Fibroblast of villous mesenchyme (primary cell): Measurements from ENCODE around the gene NELL1. TPM values are rescaled to one million over a fixed set of nuclear protein-coding genes. Genes with fewer than 3 reads are reported as not detected.

Experiments
- DNase-seq: peaks from one replicate; pipeline ENCODE4 v3.0.0-alpha.2; 2010; ENCODE audit warnings: low read depth
- H3K4me3 ChIP-seq: 2 replicates; pipeline ENCODE4 v1.5.1; 2011; ENCODE audit warnings: low read depth, mild to moderate bottlenecking, low read length
- total RNA-seq: library from RNA; depleted of rRNA; stranded (reverse); fragments of >200 nt; gene quantifications from 2 replicates; pipeline ENCODE4 v1.2.3, GENCODE V29; 2012
- TF ChIP-seq, protein P1 (sequence below): IDR thresholded peaks from 2 replicates; pipeline ENCODE4 v1.5.1; 2012; ENCODE audit warnings: low read depth, mild to moderate bottlenecking, low read length; ENCODE audit not compliant: insufficient read depth

NELL1 gene
- total RNA-seq, 1 donor, result not detected

DNA sequence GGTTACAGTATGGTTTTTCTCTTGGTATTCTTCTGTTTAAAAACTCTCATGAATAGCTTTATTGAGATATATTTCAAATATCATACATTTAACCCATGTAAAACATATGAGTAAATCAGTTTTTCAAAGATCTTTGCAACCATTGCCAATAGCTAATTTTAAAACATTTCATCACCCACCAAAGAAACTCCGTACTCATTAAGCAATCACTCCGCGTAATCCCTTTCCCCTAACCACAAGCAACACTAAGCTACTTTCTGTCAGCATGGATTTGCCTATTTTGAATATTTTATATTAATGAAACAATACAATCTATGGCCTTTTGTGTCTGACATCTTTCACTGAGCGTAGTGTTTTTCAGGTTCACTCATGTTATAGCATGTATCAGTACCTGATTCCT lies 825.6 kb downstream of the NELL1 start:
- no peak for DNase-seq
- TF ChIP-seq, protein P1, sequence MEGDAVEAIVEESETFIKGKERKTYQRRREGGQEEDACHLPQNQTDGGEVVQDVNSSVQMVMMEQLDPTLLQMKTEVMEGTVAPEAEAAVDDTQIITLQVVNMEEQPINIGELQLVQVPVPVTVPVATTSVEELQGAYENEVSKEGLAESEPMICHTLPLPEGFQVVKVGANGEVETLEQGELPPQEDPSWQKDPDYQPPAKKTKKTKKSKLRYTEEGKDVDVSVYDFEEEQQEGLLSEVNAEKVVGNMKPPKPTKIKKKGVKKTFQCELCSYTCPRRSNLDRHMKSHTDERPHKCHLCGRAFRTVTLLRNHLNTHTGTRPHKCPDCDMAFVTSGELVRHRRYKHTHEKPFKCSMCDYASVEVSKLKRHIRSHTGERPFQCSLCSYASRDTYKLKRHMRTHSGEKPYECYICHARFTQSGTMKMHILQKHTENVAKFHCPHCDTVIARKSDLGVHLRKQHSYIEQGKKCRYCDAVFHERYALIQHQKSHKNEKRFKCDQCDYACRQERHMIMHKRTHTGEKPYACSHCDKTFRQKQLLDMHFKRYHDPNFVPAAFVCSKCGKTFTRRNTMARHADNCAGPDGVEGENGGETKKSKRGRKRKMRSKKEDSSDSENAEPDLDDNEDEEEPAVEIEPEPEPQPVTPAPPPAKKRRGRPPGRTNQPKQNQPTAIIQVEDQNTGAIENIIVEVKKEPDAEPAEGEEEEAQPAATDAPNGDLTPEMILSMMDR, result no peak
- H3K4me3 ChIP-seq, result no peak overlapping the region

DNA sequence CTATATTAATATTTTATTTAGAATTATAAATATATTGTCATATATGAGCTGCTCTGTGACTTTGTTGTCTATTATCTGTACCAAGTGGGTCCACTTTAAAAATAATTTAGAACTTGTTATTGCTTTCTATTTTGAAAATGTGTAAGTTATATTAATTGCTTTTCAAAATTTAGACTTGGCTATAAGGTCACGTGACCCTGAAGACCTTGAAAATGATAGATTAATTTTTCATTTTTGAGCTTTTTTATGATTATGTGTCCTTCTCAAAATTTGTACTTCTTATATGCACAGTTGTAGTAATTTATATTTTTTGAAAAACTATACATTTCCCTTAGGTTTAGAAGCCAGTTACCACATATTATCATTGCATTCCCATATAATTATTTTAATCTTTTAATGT lies 826.5 kb downstream of the NELL1 start:
- TF ChIP-seq, protein P1, result no peak
- no peak for DNase-seq
- no peak overlapping the region for H3K4me3 ChIP-seq

DNA sequence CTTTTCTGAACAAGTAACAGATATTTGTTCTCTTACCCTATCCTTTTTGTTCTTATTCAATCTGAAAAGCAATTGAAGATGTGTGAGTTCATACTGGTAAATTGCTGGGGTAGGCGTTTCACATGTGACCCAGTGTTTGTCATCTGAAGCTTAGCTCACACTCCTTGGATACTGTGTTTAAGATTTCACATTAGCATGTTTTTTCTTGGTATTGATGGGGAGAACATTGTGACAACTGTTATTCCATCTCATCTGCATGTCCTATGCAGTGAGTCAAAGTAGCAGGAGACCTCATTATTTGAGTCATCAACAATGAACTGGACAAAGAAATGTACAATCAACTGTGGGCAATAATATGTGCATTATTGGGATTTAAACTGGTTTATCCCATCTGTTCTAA lies 831.9 kb downstream of the NELL1 start:
- no peak overlapping the region for H3K4me3 ChIP-seq
- TF ChIP-seq, protein P1, result no peak
- DNase-seq, result no peak

DNA sequence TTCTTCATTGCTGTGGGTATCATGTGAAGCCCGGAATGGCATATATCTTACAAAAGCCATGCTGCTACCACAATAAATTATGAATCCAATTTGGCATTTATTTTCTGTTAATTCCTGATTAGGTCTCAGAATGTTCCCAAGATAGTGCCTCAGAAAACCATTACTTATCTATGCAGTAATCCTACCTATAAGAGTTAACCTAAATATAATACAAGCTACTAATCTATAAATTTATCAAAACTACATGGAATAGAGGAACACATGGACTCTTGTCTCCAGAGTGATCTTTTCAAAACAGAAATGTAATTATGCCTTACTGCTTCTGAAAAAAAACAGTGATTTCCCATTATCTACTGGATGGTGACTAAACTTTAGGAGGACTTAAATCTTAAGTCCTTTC lies 835.7 kb downstream of the NELL1 start:
- no peak for DNase-seq
- TF ChIP-seq, protein P1, result no peak
- H3K4me3 ChIP-seq, result no peak overlapping the region

DNA sequence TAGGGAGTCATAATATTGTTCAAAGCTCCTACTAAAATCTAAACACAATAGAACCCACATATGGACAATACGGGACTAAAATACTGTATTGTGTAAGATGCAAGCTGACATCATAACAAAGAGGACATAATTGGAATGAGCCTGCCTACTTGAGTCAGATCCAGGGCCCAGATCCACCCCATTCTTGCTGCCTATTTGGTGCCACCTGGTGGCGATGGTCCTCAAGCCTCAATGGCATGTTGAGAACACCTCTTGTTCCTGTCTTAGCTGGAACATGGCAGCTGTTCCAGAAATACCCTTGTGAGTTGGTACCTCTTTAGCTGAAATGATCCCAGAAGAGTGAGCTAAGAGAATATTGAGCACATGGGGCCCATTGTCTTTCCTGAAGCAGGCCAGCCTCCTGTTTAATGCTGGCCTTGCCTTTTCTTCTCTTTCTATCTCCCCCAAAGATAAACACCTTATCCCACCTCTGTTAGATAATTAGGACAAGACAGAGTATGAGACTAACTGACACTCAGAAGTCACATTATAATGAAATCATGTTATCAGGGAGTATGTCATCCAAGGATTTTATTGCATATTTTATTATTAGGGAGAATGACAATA lies 842.6 kb downstream of the NELL1 start:
- TF ChIP-seq, protein P1, result no peak
- DNase-seq, result peak; percentile 1
- H3K4me3 ChIP-seq, result no peak overlapping the region

DNA sequence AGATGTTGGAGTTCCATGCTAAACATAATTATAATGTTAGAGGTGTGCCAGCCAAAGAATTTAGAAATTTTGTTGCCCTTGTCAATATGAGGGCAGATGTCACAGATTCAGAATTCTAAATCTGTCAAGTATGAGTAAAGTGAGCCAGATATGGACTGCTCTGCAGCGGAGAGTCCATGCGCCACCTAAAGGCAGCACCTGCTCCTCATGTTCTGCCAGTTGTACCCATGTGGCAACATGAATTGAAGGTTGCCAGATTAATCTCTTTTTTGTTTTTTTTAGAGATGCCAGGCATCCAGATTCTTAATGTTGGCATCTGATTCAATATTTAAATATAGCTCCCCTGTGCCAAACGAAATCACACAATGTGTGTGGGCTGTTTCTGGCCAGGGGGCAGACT lies 844.9 kb downstream of the NELL1 start:
- no peak overlapping the region for H3K4me3 ChIP-seq
- TF ChIP-seq, protein P1, result no peak
- DNase-seq, result no peak

DNA sequence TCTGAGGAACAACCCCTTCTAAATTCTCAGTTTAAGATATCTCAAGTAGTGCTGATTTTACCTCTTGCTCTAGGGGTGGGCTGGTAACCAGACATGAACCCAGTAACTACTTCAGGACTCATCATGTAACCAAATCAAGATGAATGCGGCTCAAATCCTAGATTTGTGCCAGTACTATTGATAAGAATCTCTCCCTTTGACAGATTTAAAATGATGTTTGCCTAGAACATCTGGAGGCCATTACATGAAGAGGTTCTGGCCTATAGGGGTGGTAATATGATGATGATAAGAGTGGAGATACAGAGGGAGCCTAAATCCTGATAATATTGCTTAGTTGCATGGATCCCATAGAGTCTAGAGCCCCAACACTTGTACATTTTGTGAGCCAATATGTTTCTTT lies 850.9 kb downstream of the NELL1 start:
- TF ChIP-seq, protein P1, result no peak
- no peak overlapping the region for H3K4me3 ChIP-seq
- no peak for DNase-seq
